Tibial nerve (tissue), 4 donors: Measurements from ENCODE around the gene NHERF2.

Experiments
- EP300 ChIP-seq, 2 donors: sonication (generic); formaldehyde crosslinking; IDR thresholded peaks; one replicate each; pipeline ENCODE4 v1.6.1; 2017; ENCODE audit warnings: antibody characterized with exemption in 2 of 2, mild to moderate bottlenecking in 1 of 2
- TF ChIP-seq, protein P1 (sequence below), 5 experiments: fragments of 200-600 bp in 3 of 5; fragments of 450-650 bp in 2 of 5; sonication (generic) in 3 of 5; IDR thresholded peaks; one replicate each; pipeline ENCODE4 v1.5.1; 2016 to 2019; ENCODE audit warnings: antibody characterized with exemption in 5 of 5, mild to moderate bottlenecking in 3 of 5, moderate library complexity in 2 of 5

DNA sequence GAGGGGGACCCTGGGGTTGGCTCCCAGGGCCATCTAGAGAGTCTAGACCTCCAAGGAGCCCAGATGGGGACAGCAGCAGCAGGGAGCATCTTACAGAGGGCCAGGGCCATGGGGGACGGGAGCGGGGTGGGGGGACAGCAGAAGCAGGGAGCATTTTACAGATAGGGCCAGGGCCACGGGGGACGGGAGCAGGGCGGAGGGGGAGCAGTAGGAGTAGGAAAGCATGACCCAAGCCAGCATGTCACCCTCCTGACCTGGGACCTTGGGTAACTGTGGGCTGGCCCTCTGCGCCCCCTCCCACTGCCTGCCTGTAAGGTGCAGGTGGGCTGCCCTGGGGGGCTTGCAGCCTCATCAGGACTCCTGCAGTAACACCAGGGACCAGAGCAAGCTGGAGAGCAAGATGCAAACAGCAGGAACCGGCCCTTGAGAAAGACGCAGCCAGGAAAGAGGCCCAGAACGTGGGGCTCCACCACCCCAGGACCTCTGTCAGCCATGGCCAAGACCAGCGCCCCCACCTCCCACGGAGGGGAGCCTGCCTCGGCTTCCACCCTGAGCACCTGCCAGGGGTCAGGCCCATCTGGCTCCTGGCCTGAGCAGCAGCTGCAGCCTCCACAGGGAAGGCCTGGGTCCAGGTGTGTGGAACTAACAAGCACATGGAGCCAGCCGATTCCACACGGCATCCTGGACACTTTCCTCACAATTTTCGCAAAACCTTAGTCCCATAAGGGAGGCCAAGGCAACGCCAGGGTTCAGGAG is 19.4 kb upstream of the NHERF2 start:
- no peak for TF ChIP-seq EP300 (IDR thresholded peaks at IDR 0.05)
- TF ChIP-seq, protein P1, sequence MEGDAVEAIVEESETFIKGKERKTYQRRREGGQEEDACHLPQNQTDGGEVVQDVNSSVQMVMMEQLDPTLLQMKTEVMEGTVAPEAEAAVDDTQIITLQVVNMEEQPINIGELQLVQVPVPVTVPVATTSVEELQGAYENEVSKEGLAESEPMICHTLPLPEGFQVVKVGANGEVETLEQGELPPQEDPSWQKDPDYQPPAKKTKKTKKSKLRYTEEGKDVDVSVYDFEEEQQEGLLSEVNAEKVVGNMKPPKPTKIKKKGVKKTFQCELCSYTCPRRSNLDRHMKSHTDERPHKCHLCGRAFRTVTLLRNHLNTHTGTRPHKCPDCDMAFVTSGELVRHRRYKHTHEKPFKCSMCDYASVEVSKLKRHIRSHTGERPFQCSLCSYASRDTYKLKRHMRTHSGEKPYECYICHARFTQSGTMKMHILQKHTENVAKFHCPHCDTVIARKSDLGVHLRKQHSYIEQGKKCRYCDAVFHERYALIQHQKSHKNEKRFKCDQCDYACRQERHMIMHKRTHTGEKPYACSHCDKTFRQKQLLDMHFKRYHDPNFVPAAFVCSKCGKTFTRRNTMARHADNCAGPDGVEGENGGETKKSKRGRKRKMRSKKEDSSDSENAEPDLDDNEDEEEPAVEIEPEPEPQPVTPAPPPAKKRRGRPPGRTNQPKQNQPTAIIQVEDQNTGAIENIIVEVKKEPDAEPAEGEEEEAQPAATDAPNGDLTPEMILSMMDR (IDR thresholded peaks at IDR 0.05), result no peak
